ENCODE measurements around the gene NPTX1. TPM values are rescaled to one million over a fixed set of nuclear protein-coding genes. Genes with fewer than 3 reads are reported as not detected.

Gene NPTX1
- total RNA-seq, 1 donor from 2014 or later: not detected

DNA sequence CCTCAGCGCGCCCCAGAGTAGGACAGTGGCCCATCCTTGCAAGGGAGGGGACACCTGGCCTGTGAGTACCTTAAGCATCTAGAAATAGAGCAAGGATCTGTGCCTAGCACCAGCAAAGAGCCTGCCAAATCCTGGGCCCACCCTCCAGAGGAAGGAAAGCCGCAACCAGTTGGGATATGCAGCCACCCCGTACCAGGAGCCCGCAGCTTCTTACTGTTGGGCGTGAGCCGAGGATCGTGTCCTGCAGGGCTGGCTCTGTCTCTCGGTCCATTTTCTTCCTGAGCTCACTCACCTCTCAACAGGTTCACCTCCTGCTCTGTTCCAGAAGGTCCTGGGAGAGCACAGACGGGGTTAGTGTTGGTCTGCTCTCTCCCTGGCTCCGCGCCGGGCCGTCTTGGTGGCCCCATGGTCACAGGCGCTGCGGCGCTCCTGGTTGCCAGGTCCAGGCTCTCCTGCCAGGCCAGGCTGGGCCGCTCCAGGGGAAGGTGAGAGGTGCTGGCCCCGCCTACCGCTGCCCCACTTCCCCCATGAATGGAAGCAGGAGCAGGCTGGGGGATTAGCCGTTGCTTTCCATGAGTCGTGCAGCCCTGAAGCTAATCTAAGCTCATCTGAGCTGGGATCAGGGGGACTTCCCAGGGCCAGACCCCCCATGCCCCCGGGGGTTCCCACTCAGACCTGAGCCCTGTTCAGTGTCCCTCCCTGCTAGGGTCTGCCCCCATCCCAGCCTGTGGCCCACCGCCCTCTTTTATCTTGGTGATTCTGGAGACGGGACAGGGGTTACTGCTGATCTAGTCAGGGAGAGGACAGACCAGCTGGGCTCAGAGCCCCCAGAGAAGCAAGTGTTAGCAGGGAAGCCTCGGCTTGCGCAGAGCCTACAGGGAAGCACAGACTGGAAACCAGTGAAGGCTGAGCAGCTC, 48.8 kb downstream of the NPTX1 start:
- DNase-seq (ENCODE audit: low read depth): no peak
- TF ChIP-seq, protein P1, sequence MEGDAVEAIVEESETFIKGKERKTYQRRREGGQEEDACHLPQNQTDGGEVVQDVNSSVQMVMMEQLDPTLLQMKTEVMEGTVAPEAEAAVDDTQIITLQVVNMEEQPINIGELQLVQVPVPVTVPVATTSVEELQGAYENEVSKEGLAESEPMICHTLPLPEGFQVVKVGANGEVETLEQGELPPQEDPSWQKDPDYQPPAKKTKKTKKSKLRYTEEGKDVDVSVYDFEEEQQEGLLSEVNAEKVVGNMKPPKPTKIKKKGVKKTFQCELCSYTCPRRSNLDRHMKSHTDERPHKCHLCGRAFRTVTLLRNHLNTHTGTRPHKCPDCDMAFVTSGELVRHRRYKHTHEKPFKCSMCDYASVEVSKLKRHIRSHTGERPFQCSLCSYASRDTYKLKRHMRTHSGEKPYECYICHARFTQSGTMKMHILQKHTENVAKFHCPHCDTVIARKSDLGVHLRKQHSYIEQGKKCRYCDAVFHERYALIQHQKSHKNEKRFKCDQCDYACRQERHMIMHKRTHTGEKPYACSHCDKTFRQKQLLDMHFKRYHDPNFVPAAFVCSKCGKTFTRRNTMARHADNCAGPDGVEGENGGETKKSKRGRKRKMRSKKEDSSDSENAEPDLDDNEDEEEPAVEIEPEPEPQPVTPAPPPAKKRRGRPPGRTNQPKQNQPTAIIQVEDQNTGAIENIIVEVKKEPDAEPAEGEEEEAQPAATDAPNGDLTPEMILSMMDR (conservative IDR thresholded peaks at IDR 0.05; ENCODE audit: low read depth, low read length): no peak
- H3K4me3 ChIP-seq (ENCODE audit: low read depth, low read length): no peak overlapping the region

DNA sequence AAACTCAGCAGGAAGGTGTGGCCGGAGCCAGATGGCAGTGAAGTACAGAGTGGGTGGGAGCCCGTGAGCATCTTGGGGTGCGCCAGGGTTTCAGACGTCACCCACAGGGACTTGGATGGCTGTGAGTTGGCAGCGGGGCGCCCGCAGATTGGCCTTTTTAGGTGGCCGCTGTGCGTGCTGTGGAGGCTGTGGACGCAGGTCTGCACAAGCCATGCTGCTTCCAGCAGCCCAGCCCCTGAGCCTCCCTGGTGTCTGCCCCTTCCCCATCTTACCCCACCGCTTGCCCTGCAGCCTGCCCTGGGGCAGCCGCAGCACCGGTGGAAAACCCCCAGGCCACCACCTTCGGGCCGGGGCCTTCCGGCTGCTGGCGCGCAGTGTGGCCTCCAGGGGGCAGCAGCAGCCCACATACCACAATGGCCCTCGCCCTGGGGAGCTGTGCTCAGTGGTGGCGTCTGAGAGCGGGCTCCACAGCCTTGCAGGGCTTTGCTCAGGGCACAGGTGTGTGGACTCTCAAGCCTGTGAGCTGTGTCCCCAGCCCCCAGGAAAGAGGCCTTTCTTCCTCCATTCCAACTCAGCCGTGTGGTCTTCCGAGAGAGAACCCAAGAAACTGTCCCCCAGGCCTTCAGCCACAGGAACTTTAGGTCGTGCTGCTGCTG, 49.6 kb downstream of the NPTX1 start:
- no peak for DNase-seq (ENCODE audit: low read depth)
- no peak overlapping the region for H3K4me3 ChIP-seq (ENCODE audit: low read depth, low read length)
- TF ChIP-seq, protein P1 (conservative IDR thresholded peaks at IDR 0.05; ENCODE audit: low read depth, low read length): peak; percentile 87

DNA sequence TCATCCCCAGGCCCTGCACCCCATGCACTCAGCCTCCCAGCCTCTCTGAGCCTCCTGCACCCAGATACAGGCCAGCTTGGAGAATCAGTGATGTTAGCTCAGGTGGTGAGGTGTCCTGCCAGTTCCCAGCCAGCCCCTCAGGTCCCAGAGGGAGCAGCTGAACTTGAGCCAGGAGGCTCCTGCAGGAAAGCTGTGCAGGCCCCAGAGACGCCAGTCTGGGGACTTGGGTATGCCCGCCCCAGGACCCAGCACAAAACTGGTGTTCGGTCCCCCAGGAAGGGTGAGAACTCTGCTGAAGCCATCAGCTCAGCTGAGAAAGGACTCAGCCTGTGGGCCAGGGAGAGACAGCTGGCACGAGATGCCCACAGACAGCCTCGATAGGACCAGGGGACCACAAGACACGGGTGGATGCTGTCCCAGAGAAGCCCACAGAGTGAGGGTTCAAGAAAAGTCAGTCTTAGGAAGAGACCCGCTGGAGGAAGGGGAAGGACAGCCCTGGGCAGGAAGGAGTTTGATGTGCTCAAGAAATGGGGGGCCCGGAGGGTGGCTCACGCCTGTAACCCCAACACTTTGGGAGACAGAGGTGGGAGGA, 50.5 kb downstream of the NPTX1 start:
- TF ChIP-seq, protein P1 (conservative IDR thresholded peaks at IDR 0.05; ENCODE audit: low read depth, low read length): no peak
- H3K4me3 ChIP-seq (ENCODE audit: low read depth, low read length): no peak overlapping the region
- no peak for DNase-seq (ENCODE audit: low read depth)

DNA sequence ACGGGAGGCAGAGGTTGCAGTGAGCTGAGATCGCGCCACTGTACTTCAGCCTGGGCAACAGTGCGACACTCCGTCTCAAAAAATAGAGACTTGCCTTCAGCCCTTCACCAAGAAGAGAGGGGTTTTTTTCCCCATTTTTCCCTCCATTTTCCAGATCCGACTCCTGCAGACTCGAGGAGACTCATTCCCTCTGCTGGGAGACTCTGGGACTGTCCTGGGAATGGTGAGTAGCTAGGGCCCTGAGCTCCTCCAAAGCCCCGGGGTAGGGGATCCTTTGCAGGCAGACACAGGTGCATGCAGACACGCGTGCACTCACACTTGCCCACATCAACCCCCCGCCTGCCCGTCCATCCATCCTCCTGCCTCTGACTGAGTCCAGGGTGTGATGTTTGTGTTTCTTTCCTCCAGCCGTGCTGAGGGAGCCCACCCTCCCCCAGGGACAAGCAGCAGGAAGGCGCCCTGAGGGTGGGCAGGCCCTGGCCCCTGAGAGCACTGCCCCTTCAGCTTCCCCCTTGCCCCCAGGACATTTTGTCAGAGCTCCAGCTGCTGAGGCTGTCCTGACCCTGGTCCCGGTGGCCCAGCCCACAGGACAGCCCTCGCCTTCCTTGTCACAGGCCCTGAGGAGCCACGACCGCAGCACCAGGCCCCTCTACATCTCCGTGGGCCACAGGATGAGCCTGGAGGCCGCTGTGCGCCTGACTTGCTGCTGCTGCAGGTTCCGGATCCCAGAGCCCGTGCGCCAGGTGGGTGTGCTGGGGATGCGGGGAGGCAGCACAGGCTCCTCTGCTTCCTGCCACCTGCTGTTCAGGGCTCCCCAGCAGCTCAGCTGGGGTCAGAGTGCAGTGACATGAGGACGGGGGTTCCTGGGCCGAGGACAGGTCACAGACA, 51.3 kb downstream of the NPTX1 start:
- H3K4me3 ChIP-seq (ENCODE audit: low read depth, low read length): no peak overlapping the region
- TF ChIP-seq, protein P1 (conservative IDR thresholded peaks at IDR 0.05; ENCODE audit: low read depth, low read length): no peak
- no peak for DNase-seq (ENCODE audit: low read depth)

DNA sequence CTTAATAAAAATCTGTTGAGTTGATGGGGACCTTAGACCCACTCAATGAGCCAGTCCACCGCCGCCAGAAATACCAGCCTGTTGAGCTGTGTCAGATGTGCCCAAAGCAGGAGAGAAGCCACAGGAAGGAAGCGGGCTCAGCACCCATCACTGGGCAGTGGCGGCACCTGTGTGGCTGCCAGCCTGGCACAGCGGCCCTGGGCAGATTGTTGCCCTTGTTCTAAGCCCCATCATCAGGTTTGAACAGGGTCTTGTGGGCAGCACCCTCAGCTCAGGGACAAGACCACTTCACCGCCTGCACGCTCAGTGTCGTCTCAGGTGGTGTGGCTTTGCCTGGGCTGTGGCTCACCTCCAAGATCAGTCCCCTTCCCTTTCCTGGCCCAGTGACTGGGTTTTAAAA, 52.1 kb downstream of the NPTX1 start:
- no peak for DNase-seq (ENCODE audit: low read depth)
- TF ChIP-seq, protein P1 (conservative IDR thresholded peaks at IDR 0.05; ENCODE audit: low read depth, low read length): no peak
- no peak overlapping the region for H3K4me3 ChIP-seq (ENCODE audit: low read depth, low read length)

DNA sequence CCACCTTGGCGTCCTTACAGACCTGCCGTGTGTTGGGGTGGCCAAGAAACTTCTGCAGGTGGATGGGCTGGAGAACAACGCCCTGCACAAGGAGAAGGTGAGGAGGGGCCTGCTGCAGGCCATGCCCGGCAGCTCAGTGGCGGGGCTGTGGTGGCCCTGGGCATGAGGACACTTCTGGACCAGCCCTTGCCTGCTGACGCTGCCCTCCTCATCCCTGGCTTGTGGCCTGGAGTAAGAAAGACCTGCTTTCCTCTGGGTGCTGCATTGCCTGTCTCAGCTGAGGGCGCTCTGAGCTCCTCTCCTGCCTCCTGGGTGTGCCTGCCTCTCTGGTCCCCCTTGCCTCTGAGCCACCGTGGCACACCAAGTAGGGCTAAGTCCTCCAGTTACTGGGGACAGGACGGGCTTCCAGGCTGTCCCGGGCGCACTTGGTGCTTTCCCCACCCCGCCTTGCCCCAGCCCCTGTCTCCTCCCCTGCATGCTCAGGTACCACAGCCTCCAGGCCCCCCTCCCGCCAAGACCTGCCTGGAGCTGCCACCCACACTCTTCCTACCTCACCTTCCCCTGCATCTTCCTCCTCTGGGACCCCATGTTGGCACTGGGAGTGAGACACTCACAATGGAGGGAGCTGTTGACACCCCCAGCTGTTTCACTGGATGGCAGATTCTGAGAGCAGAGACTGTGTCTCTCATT, 52.7 kb downstream of the NPTX1 start:
- no peak for DNase-seq (ENCODE audit: low read depth)
- TF ChIP-seq, protein P1 (conservative IDR thresholded peaks at IDR 0.05; ENCODE audit: low read depth, low read length): no peak

More for the DNA sequence above, 52.7 kb downstream of the NPTX1 start:
- no peak overlapping the region for H3K4me3 ChIP-seq (ENCODE audit: low read depth, low read length)
